GM13976 (cell line): ENCODE measurements around the gene CPNE5.

Source experiments
- DNase-seq: peaks from one replicate; pipeline ENCODE4 v3.0.0; 2012; ENCODE audit warnings: low spot score
- CTCF ChIP-seq: IDR thresholded peaks from 2 replicates; pipeline ENCODE4 v1.5.1; 2012; ENCODE audit warnings: borderline replicate concordance, mild to moderate bottlenecking; ENCODE audit not compliant: insufficient read depth; ENCODE audit errors: extremely low read depth, missing control alignments, control extremely low read depth
- in situ Hi-C: fragments of 300-500 bp; cut with MboI; formaldehyde crosslinking; loops from one replicate; pipeline ENCODE4 v1.12.0; 2022; ENCODE audit warnings: low sequenced_read_pairs, mixed read lengths, inconsistent platforms; ENCODE audit not compliant: unreplicated experiment

CPNE5 gene

GRCh38 chr6:36865835-36866234 is 26.6 kb upstream of the CPNE5 start:
- no peak for TF ChIP-seq CTCF
- in situ Hi-C loops: no loop called here
- no peak for DNase-seq

- no peak for TF ChIP-seq CTCF
- no peak for DNase-seq
- in situ Hi-C loops: no loop called here
Observed at GRCh38 chr6:36863670-36864540, 24.7 kb upstream of the CPNE5 start.

GRCh38 chr6:36862848-36863382 is 23.7 kb upstream of the CPNE5 start:
- in situ Hi-C loops: no loop called here
- TF ChIP-seq CTCF: no peak
- DNase-seq: no peak

GRCh38 chr6:36862164-36862847 is 23.1 kb upstream of the CPNE5 start:
- no peak for DNase-seq
- no peak for TF ChIP-seq CTCF
- in situ Hi-C loops: no loop called here

- no peak for DNase-seq
- in situ Hi-C loops: no loop called here
- no peak for TF ChIP-seq CTCF
Observed at GRCh38 chr6:36860126-36860525, 20.9 kb upstream of the CPNE5 start.

GRCh38 chr6:36858407-36858981 is 19.2 kb upstream of the CPNE5 start:
- in situ Hi-C loops: no loop called here
- no peak for DNase-seq
- no peak for TF ChIP-seq CTCF
